Coronary artery (tissue), 2 donors: ENCODE results near the gene B4GALNT2.
A peak's percentile ranks its signal among the peaks of the same experiment; 100 is the strongest.
"Not testable (repeated sequence)": the region's sequence is repeated elsewhere in the genome, so short reads cannot be mapped to it uniquely, and the experiment has no call there.

Experiments used
- DNase-seq: peaks from one replicate; pipeline ENCODE4 v3.0.0-alpha.2; 2017; ENCODE audit warnings: low spot score
- H3K27ac ChIP-seq, 2 donors: fragments of 200-600 bp; sonication (generic); one replicate each; pipeline ENCODE4 v1.5.1; 2016 to 2019
- H3K4me3 ChIP-seq: fragments of 200-600 bp; sonication (generic); 2 replicates; pipeline ENCODE4 v1.5.1; 2016; ENCODE audit warnings: mild to moderate bottlenecking, moderate library complexity
- TF ChIP-seq, protein P1 (sequence below): fragments of 200-600 bp; sonication (generic); IDR thresholded peaks from one replicate; pipeline ENCODE4 v1.5.1; 2019; ENCODE audit warnings: antibody characterized with exemption

The B4GALNT2 gene

GRCh38 chr17:49121696-49122292, 10.8 kb upstream of the B4GALNT2 start:
- TF ChIP-seq, protein P1, sequence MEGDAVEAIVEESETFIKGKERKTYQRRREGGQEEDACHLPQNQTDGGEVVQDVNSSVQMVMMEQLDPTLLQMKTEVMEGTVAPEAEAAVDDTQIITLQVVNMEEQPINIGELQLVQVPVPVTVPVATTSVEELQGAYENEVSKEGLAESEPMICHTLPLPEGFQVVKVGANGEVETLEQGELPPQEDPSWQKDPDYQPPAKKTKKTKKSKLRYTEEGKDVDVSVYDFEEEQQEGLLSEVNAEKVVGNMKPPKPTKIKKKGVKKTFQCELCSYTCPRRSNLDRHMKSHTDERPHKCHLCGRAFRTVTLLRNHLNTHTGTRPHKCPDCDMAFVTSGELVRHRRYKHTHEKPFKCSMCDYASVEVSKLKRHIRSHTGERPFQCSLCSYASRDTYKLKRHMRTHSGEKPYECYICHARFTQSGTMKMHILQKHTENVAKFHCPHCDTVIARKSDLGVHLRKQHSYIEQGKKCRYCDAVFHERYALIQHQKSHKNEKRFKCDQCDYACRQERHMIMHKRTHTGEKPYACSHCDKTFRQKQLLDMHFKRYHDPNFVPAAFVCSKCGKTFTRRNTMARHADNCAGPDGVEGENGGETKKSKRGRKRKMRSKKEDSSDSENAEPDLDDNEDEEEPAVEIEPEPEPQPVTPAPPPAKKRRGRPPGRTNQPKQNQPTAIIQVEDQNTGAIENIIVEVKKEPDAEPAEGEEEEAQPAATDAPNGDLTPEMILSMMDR: no peak
- Histone ChIP-seq H3K27ac (no peak overlapping the region), H3K4me3 (no peak overlapping the region)
- no peak for DNase-seq

- DNase-seq: no peak
- TF ChIP-seq, protein P1: no peak
- H3K27ac ChIP-seq: no peak overlapping the region
- H3K4me3 ChIP-seq: no peak overlapping the region
Observed at GRCh38 chr17:49122566-49122965, 10.0 kb upstream of the B4GALNT2 start.

DNA sequence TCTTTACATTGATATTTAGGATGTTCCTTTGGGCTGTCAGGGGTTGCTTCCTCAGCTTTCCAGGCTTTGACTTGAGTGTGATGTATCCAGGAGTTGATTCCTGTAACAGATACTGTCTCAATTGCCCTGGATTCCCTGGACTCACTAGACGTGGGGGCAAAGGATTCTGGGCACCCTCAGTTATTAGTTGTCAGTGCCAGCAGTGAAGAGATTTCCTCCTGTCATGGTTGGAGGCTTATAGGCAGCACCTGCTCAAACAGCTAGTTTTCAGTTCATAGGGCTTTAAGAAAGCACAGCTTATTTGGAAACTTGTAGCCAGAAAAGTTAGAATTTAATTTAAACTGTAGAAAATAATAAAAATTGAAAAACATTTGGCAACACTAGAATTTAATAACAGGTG, 9.5 kb upstream of the B4GALNT2 start:
- H3K27ac ChIP-seq: no peak overlapping the region
- TF ChIP-seq, protein P1: no peak
- no peak overlapping the region for H3K4me3 ChIP-seq
- no peak for DNase-seq

GRCh38 chr17:49125449-49125848, 7.1 kb upstream of the B4GALNT2 start:
- no peak for DNase-seq
- Histone ChIP-seq H3K4me3 (no peak overlapping the region), H3K27ac (no peak overlapping the region)
- TF ChIP-seq, protein P1: no peak

GRCh38 chr17:49126183-49126859, 6.2 kb upstream of the B4GALNT2 start:
- DNase-seq, H3K4me3 ChIP-seq, H3K27ac ChIP-seq: not testable (repeated sequence)

DNA sequence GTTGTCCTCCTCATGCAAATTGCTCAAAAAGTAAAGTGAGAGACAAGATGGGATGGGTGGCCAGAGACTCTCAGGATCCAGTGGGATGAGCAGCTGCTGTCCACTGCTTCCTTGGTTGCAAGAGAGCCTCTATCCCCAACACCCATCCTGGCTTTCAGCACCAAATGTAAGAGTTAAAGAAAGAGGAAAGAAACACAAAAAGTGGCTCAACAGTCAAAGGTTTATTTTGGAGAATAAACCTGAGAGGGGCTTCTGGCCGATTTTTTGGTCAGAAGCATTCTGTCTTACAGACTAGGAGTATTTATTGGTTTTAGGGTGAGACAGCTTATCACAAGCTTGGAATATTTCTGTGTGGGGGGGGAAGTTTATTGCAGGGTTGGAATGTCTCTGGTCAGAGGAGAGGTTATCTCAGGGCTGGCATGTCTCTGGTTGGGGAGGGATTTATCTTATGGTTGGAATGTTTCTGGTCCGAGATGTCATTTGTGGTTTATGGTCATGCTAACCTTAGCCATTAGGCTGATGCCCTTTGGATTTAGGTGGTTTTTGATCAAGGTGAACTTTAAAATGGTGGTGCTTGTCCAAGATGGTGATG, 3.1 kb upstream of the B4GALNT2 start:
- not testable (repeated sequence) for DNase-seq, H3K4me3 ChIP-seq, H3K27ac ChIP-seq

DNA sequence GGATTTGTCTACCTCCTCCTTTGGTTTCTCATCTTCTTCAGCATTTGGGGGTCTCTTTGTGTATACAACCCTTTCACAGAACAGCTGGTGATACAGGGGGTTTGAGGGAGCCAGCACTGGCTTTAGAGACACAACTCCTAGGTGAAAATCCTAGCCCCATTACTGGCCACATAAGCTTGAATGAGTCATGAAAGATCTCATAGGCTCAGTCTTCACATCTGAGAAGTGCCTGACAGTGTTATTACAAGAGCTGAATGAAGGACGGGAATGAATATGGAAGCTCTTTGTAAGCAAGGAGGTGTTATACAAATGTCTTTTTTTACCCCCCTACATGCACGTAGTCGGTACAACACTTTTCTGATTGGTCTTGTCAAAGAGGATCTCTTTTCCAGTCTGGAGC, 1.7 kb upstream of the B4GALNT2 start:
- Histone ChIP-seq H3K4me3 (no peak overlapping the region), H3K27ac (no peak overlapping the region)
- TF ChIP-seq, protein P1: no peak
- no peak for DNase-seq

DNA sequence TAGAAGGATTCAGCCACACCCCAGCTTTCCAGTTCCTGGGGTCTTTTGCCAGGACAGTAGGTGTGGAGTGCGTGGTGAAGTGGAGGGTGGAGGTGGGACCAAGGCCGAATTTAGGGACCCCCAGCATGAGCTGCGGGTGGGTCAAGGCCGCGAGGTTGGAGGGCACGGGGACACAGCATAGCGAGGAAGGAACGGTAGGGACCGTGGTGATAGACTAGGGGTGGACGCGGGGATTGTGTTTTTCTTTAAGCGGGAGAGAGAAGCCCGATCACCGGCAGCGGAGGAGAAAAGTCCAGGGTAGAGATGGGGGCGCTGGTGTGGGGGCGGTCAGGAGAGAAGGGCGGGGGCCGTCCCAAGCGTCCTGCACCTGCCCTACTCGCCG, 261 bp upstream of the B4GALNT2 start:
- TF ChIP-seq, protein P1: no peak
- Histone ChIP-seq H3K4me3 (peak overlapping the region; percentile 62), H3K27ac (no peak overlapping the region)
- no peak for DNase-seq
